ENCODE measurements around the gene BMP8A.
"Not testable (repeated sequence)": the region's sequence is repeated elsewhere in the genome, so short reads cannot be mapped to it uniquely, and the experiment has no call there.

BMP8A gene

GRCh38 chr1:39469150-39469549, 22.3 kb upstream of the BMP8A start:
- in situ Hi-C loops (cut with MboI; ENCODE audit: low sequenced_read_pairs, unreplicated experiment) = no loop called here
- TF ChIP-seq, protein P1, sequence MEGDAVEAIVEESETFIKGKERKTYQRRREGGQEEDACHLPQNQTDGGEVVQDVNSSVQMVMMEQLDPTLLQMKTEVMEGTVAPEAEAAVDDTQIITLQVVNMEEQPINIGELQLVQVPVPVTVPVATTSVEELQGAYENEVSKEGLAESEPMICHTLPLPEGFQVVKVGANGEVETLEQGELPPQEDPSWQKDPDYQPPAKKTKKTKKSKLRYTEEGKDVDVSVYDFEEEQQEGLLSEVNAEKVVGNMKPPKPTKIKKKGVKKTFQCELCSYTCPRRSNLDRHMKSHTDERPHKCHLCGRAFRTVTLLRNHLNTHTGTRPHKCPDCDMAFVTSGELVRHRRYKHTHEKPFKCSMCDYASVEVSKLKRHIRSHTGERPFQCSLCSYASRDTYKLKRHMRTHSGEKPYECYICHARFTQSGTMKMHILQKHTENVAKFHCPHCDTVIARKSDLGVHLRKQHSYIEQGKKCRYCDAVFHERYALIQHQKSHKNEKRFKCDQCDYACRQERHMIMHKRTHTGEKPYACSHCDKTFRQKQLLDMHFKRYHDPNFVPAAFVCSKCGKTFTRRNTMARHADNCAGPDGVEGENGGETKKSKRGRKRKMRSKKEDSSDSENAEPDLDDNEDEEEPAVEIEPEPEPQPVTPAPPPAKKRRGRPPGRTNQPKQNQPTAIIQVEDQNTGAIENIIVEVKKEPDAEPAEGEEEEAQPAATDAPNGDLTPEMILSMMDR (IDR thresholded peaks at IDR 0.05; ENCODE audit: borderline replicate concordance, control extremely low read depth, extremely low read depth, insufficient read depth, missing control alignments) = no peak
- DNase-seq (ENCODE audit: low spot score) = no peak

DNA sequence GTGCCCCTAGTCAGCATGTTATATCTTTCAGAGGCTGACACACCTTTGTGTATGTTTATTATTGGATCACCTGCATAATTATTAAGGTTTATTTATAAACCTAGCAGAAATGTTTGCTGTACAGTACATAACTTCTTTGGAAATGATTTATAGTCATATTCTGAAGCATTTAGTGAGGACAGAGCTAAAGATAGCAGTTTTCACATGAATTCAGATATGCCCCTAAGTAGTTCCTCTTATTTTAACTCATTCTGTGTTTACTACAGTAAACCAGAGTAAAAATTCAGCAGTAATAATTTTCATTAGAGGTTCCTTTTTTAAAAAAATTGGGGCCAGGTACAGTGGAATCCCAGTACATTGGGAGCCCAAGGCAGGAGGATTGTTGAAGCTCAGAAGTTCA, 21.4 kb upstream of the BMP8A start:
- TF ChIP-seq, protein P1 (IDR thresholded peaks at IDR 0.05; ENCODE audit: borderline replicate concordance, control extremely low read depth, extremely low read depth, insufficient read depth, missing control alignments) = no peak
- in situ Hi-C loops (cut with MboI; ENCODE audit: low sequenced_read_pairs, unreplicated experiment) = no loop called here
- DNase-seq (ENCODE audit: low spot score) = no peak

GRCh38 chr1:39472826-39473225, 18.6 kb upstream of the BMP8A start:
- DNase-seq (ENCODE audit: low spot score) = no peak
- in situ Hi-C loops (cut with MboI; ENCODE audit: low sequenced_read_pairs, unreplicated experiment) = no loop called here

DNA sequence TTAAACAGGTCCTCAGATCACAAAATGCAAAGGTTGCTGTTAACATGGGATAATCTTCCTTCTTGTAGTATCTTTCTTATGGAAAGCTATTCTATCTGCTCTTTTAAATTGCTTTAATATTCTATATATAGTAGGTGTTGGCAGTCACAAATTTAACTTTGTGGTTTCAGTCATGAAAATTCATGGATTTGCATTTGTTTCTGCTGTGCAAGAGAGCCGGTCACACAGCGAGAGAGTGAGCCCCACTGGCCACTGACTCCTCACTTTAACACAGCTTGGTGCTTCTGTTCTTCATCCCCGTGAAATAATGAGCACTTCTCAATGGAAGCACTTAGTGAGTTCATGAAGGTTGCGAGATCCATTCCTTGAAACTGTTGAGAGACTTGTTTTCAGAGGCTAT, 18.1 kb upstream of the BMP8A start:
- DNase-seq (ENCODE audit: low spot score) = no peak
- in situ Hi-C loops (cut with MboI; ENCODE audit: low sequenced_read_pairs, unreplicated experiment) = no loop called here
- TF ChIP-seq, protein P1 (IDR thresholded peaks at IDR 0.05; ENCODE audit: borderline replicate concordance, control extremely low read depth, extremely low read depth, insufficient read depth, missing control alignments) = no peak

More at GRCh38 chr1:39472826-39473225, 18.6 kb upstream of the BMP8A start:
- TF ChIP-seq, protein P1 (IDR thresholded peaks at IDR 0.05; ENCODE audit: borderline replicate concordance, control extremely low read depth, extremely low read depth, insufficient read depth, missing control alignments) = no peak

- in situ Hi-C loops (cut with MboI; ENCODE audit: low sequenced_read_pairs, unreplicated experiment) = no loop called here
- TF ChIP-seq, protein P1 (IDR thresholded peaks at IDR 0.05; ENCODE audit: borderline replicate concordance, control extremely low read depth, extremely low read depth, insufficient read depth, missing control alignments) = no peak
- no peak for DNase-seq (ENCODE audit: low spot score)
These were observed 16.6 kb upstream of the BMP8A start for GRCh38 chr1:39474810-39475209.

GRCh38 chr1:39475551-39475950, 15.9 kb upstream of the BMP8A start:
- DNase-seq (ENCODE audit: low spot score); in situ Hi-C loops (cut with MboI; ENCODE audit: low sequenced_read_pairs, unreplicated experiment): not testable (repeated sequence)

DNA sequence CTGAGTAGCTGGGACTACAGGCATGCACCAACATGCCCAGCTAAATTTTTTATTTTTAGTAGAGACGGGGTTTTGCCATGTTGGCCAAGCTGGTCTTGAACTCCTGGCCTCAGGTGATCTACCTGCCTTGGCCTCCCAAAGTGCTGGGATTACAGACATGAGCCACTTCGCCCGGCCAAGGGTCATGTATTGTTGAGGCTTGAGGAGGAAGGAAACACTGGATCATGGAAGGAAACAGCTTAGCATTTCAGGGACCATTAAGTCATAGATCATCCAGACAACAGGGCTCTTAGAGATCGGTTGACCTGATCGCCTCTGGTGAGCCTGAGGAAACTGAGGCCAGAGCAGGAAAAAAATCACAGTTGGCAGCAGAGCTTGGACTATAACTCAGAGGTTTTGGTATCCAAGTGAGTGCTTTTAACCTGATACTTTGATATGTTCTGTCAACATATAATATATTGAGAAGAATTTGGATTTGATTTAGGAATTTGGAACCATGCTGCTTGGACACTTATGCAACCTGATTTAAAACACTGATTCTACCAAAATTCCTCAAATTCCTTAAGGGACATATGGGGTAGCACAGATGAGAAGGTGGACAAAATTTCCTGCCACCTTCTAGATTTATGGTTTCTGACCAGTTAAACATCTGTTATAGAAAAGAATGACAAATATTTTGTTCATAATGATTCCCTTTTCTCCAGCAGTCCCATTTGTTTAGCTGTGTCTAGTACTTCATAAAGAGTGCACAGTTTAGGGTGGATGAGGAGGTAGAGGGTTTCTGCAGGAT, 13.1 kb upstream of the BMP8A start:
- in situ Hi-C loops (cut with MboI; ENCODE audit: low sequenced_read_pairs, unreplicated experiment) = no loop called here
- no peak for DNase-seq (ENCODE audit: low spot score)
- TF ChIP-seq, protein P1 (IDR thresholded peaks at IDR 0.05; ENCODE audit: borderline replicate concordance, control extremely low read depth, extremely low read depth, insufficient read depth, missing control alignments) = no peak
